Heart left ventricle (tissue), 13 donors: ENCODE measurements around the gene NBPF20.
"Not testable (repeated sequence)": the region's sequence is repeated elsewhere in the genome, so short reads cannot be mapped to it uniquely, and the experiment has no call there.

Source experiments
- POLR2A ChIP-seq, 2 donors: fragments of 450-650 bp; IDR thresholded peaks; one replicate each; pipeline ENCODE4 v1.6.1; 2017; ENCODE audit warnings: antibody characterized with exemption in 2 of 2, mild to moderate bottlenecking in 2 of 2, moderate library complexity in 2 of 2
- TF ChIP-seq, protein P1 (sequence below), 12 donors: fragments of 200-600 bp; sonication (generic) in 4 of 12; IDR thresholded peaks; one replicate each; pipeline versions ENCODE4 v1.5.0 to v1.8.0; 2018 to 2022; ENCODE audit warnings: antibody characterized with exemption in 12 of 12, mild to moderate bottlenecking in 5 of 12
- donor health status: ischemic (EF 13 %, LVEDD 7.1; RV severe dilation, severe dysfunction).
- donor health status: DM: no; HTN: yes; CAD: no.
- donor health status: DM: no; HTN: no; CAD: no.
- donor health status: ischemic (EF 25% LVEDD 6.9; RV normal size, moderate dysfunction).
- donor health status: ischemic (EF 25% LVEDD 5.7; RV mildly dilated, moderate dysfunction).
- donor health status: ischemic (EF 35%, LVEDD 5.7; RV mildly dilated, moderate dysfunction).
- donor health status: nonischemic (EF 11% LVEDD 7.7; RV severe dilation, severe dysfunction).
- donor health status: DM: yes; HTN: yes; CAD: no.
- donor health status: PGD.
- donor health status: ischemic (EF 29% LVEDD 5.4; RV normal size, mild dysfunction).
- donor health status: nonischemic (EF 23%, LVEDD 6.1; RV moderate dilation, normal function).

GRCh38 chr1:145472731-145473130 is 47.3 kb upstream of the NBPF20 start:
- TF ChIP-seq POLR2A (IDR thresholded peaks at IDR 0.05) = not testable (repeated sequence)
- TF ChIP-seq, protein P1, sequence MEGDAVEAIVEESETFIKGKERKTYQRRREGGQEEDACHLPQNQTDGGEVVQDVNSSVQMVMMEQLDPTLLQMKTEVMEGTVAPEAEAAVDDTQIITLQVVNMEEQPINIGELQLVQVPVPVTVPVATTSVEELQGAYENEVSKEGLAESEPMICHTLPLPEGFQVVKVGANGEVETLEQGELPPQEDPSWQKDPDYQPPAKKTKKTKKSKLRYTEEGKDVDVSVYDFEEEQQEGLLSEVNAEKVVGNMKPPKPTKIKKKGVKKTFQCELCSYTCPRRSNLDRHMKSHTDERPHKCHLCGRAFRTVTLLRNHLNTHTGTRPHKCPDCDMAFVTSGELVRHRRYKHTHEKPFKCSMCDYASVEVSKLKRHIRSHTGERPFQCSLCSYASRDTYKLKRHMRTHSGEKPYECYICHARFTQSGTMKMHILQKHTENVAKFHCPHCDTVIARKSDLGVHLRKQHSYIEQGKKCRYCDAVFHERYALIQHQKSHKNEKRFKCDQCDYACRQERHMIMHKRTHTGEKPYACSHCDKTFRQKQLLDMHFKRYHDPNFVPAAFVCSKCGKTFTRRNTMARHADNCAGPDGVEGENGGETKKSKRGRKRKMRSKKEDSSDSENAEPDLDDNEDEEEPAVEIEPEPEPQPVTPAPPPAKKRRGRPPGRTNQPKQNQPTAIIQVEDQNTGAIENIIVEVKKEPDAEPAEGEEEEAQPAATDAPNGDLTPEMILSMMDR (IDR thresholded peaks at IDR 0.05) = not testable (repeated sequence)
